Central memory CD8-positive, alpha-beta T cell (primary cell): ENCODE results near the gene GMPR2.
"Not testable (repeated sequence)": the region's sequence is repeated elsewhere in the genome, so short reads cannot be mapped to it uniquely, and the experiment has no call there.

ENCODE experiments used
- ATAC-seq: fragments of 150-1000 bp; cut with Tn5 transposase; replicated peaks from 2 replicates; pipeline ENCODE4 v1.10.0; 2022; ENCODE audit warnings: mild to moderate bottlenecking, moderate FRiP score, moderate number of reproducible peaks; ENCODE audit not compliant: poor library complexity, severe bottlenecking; ENCODE audit errors: extremely low read depth
- DNase-seq, 2 donors: peaks; one replicate each; pipeline ENCODE4 v3.0.0; 2021; ENCODE audit warnings: low spot score in 2 of 2
- H3K27ac Mint-ChIP-seq: one replicate; pipeline ENCODE4 v1.8.0; 2022; ENCODE audit warnings: low read depth, mild to moderate bottlenecking, moderate library complexity, mixed read lengths
- H3K27me3 Mint-ChIP-seq: one replicate; pipeline ENCODE4 v1.8.0; 2022; ENCODE audit warnings: mixed read lengths
- H3K36me3 Mint-ChIP-seq: one replicate; pipeline ENCODE4 v1.8.0; 2022; ENCODE audit warnings: mild to moderate bottlenecking, moderate library complexity, mixed read lengths; ENCODE audit not compliant: insufficient read depth
- H3K4me1 Mint-ChIP-seq: one replicate; pipeline ENCODE4 v1.8.0; 2022; ENCODE audit warnings: mixed read lengths
- H3K4me3 Mint-ChIP-seq: one replicate; pipeline ENCODE4 v1.8.0; 2022; ENCODE audit warnings: mild to moderate bottlenecking, moderate library complexity, mixed read lengths
- H3K9me3 Mint-ChIP-seq: one replicate; pipeline ENCODE4 v1.8.0; 2022; ENCODE audit warnings: mixed read lengths

GMPR2 gene

DNA sequence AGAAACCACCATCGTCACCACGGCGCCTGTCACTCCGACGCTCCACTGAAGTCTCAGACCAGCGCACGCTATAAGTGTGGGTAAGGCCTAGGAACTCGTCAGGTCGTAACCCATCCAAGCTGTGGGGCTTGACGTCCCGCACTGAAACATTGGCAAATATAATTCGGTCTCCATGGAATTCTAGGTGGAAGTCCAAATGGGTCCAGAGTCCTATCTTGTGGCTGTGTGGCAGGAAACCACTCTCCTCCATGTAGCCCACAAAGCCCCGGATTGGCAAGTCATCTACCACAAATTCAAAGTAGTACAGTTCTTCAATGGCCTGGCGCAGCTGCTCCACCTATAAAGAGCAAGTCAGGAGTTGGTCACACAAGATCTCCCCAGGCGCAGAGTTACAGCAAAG is 39.8 kb upstream of the GMPR2 start:
- Mint-ChIP-seq H3K4me3 (no peak overlapping the region), H3K27ac (peak overlapping the region; percentile 79), H3K27me3 (no peaks in the 10 kb centered on the region), H3K36me3 (peaks cover 40% of the 10 kb centered on the region), H3K9me3 (no peaks in the 10 kb centered on the region), H3K4me1 (peaks cover 55% of the 10 kb centered on the region)
- no peak for DNase-seq
- no peak for ATAC-seq

DNA sequence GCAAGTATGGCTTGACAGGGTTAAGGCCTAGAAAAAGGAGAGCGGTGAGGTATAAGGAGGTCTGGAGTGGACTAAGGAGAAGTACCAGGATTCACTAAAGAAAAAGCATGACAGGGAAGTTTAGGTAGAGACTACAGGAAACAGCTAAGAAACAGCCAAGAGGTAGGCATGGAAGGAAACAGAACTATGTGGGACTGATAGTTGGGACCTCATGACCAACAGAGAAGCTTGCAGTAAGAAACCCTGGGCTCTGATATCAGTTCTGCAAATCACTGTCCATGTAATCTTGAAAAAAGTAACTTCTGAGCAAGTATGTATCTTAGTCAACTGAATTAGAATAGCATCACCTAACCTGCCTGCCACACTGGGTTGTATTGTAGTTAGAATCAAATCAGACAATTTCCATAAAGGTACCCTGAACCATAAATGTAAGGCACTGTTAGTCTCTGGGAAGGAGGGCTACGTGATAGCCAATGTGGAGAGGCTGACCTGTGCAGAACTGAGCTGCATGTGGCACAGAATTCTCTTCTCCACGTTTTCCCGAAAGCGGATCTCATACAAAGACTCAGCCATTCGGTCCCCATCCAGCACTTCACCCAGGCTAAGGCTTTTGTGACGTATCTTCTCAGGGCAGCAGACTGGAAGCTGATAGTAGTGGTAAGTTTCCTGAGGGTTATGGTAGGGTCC is 38.4 kb upstream of the GMPR2 start:
- peak overlapping the region; percentile 89 for H3K4me3 Mint-ChIP-seq
- peak overlapping the region; percentile 98 for H3K27ac Mint-ChIP-seq
- DNase-seq (no peak), ATAC-seq (no peak)
- H3K9me3 Mint-ChIP-seq: no peaks in the 10 kb centered on the region
- H3K36me3 Mint-ChIP-seq: peaks cover 38% of the 10 kb centered on the region
- peaks cover 54% of the 10 kb centered on the region for H3K4me1 Mint-ChIP-seq
- no peaks in the 10 kb centered on the region for H3K27me3 Mint-ChIP-seq

DNA sequence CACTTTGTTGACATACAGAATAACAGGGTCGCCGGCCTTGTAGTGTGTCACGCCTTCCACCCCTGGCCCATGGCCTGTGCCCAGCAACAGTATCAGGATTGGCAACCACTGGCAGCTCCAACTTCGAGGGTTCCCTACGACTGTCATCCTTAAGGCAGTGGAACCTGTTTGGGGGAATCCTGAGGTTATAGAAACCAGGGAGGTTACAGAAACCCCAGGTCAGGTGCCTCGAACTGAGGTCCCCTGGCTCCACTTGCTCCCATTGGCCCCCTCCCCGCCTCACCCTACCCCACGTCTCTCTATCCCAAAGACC is 37.9 kb upstream of the GMPR2 start:
- DNase-seq (no peak), ATAC-seq (no peak)
- H3K27ac Mint-ChIP-seq: peak overlapping the region; percentile 98
- H3K36me3 Mint-ChIP-seq: peaks cover 38% of the 10 kb centered on the region
- peaks cover 57% of the 10 kb centered on the region for H3K4me1 Mint-ChIP-seq
- peak overlapping the region; percentile 89 for H3K4me3 Mint-ChIP-seq
- no peaks in the 10 kb centered on the region for H3K27me3 Mint-ChIP-seq
- no peaks in the 10 kb centered on the region for H3K9me3 Mint-ChIP-seq

DNA sequence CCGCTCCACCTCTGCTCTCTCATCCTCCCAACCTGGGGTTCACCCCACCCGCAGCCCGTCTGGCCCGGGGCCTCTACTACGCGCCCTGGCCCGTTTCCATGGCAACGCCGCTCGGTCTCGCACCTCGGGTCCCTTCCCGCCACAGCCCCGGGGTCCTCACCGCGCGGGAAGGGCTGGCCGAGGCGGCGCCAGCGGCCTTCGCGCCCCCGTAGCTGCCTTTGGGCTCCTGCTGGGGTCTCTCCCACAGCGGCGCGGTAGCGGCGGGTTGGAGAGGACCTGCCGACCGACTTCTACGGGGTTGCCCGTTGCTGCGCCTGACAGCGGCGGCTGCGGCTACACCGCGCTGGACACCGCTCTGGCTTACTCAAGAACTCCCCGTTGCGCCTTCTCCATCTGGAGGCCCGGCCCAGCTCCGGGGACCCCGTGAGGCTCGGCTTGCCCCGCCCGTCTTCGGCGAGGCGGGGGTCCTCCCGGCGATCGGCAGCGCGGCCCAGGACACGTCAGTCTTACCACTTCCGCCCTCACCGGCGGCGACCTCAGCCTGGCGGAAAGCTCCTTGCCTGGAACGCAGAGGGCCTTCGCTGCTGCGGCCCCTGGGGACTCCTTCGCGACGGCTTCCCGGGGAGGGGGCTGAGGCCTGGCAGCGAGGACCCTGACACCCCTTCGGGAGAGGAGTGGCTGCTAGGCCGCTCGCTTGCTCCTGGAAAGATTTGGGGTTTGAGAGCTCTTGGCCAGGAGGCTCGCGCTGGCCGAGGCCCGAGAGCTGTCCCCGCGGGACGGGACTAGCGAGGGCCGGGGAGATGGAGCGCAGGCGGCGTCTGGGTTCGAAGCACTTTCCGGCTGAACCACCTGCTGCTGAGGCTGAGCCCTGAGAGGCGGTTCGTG is 37.3 kb upstream of the GMPR2 start, which contains the start of gene TM9SF1:
TM9SF1 (minus strand) TSS at position 256 of the 885 bp plus-strand sequence. CDS start 422 bp downstream, outside the sequence.
- Mint-ChIP-seq H3K4me1 (peaks cover 57% of the 10 kb centered on the region), H3K36me3 (peaks cover 40% of the 10 kb centered on the region), H3K9me3 (no peaks in the 10 kb centered on the region), H3K27me3 (no peaks in the 10 kb centered on the region), H3K4me3 (peak within 1 kb of the TSS; percentile 89), H3K27ac (peak within 1 kb of the TSS; percentile 98)
- DNase-seq (peak; percentile 85 to 93), ATAC-seq (peak; percentile 89)

DNA sequence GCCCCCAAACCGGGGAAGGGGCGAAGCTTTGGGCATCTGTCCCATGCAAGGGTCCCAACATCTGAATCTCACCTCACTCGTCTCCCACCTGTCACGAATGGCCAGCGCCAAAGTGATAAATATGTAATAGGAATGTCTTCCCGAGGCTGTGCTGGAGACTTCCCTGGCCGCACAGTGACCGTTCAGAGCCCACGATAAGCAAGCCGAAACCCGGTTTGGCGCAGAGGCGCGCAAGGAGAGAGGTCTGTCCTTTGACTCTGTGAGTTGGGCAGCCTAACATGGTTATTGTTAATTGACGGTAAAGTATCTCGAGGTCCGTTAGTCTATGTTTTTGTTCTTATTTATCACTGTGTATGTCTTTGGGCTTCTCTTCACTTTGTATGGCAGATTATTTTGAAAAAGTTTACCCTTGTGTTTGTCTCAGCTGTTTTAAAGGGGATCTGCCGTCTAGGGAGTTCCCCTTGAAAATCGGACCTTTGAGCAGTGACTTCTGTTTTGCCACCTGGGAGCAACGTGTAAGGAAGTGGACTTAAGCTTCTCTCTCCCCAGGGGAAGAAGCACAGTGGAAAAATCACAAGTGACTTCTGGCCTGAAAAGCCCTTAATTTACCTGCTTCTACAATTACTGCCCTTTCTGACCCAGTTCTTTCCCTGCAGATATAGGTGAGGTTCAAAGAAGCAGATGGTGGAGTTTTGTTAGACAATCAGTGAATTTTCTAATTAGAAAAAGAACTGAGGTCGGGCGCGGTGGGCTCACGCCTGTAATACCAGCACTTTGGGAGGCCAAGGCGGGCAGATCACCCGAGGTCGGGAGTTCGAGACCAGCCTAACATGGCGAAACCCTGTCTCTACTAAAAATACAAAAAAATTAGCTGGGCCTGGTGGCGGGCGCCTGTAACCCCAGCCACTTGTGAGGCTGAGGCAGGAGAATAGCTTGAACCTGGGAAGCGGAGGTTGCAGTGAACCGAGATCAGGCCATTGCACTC is 36.4 kb upstream of the GMPR2 start:
- no peaks in the 10 kb centered on the region for H3K9me3 Mint-ChIP-seq

DNA sequence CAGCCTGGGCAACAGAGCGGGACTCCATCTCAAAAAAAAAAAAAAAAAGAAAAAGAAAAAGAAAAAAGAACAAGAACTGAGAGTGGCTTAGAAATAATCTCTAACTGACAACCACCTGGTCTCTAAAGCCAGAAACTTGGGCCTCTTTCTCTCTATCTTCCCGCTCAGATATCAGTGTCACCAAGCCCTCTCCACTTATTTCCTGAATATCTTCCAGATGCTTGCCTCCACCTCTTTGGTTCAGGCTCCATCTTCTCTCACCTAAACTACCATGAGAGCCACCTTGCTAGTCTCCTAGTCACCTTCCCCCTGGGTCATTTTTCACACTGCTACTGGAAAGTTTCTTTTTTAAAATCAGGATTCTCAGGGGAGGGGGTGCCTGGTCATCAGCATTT is 35.7 kb upstream of the GMPR2 start:
- no peak for DNase-seq
- peaks cover 46% of the 10 kb centered on the region for H3K36me3 Mint-ChIP-seq

More for the DNA sequence above, 36.4 kb upstream of the GMPR2 start:
- H3K4me1 Mint-ChIP-seq: peaks cover 57% of the 10 kb centered on the region
- H3K36me3 Mint-ChIP-seq: peaks cover 42% of the 10 kb centered on the region
- peak overlapping the region; percentile 89 for H3K4me3 Mint-ChIP-seq
- DNase-seq (no peak), ATAC-seq (no peak)
- peak overlapping the region; percentile 98 for H3K27ac Mint-ChIP-seq
- no peaks in the 10 kb centered on the region for H3K27me3 Mint-ChIP-seq

DNA sequence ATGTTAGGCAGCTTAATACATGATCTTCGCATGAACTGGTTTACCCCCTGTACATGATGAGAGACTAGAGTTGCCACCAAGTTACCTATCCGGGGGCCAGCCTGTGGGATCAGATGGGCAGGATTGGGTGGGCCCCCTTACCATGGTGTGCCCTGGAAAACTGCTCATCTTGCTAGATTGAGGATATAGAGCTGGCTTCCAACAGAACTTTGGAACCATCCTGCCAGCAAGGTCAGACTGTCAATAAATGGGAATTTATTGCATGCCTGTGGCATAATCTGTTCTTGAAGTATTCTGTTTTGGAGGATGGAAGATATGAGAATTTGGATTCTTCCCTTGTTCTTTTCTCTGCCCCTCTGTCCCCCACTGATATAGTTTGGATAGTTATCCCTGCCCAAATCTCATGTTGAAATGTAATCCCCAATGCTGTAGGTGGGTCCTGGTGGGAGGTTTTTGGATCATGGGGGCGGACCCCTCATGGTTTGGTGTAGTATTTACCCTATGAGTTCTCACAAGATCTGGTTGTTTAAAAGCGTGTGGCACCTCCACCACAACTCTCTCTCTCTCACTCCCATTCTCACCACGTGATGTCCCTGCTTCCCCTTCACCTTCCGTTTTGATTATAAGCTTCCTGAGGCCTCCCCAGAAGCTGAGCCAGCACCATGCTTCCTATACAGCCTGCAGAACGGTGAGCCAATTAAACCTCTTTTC is 33.8 kb upstream of the GMPR2 start:
- DNase-seq: no peak
- Mint-ChIP-seq H3K27ac (peak overlapping the region; percentile 83), H3K4me3 (no peak overlapping the region), H3K4me1 (peaks cover 48% of the 10 kb centered on the region), H3K36me3 (peaks cover 46% of the 10 kb centered on the region), H3K27me3 (no peaks in the 10 kb centered on the region), H3K9me3 (no peaks in the 10 kb centered on the region)
- ATAC-seq: no peak

More for the DNA sequence above, 35.7 kb upstream of the GMPR2 start:
- ATAC-seq: no peak
- H3K27me3 Mint-ChIP-seq: no peaks in the 10 kb centered on the region
- H3K4me3 Mint-ChIP-seq: peak overlapping the region; percentile 89
- H3K4me1 Mint-ChIP-seq: peaks cover 53% of the 10 kb centered on the region
- H3K27ac Mint-ChIP-seq: peak overlapping the region; percentile 98
- H3K9me3 Mint-ChIP-seq: no peaks in the 10 kb centered on the region

DNA sequence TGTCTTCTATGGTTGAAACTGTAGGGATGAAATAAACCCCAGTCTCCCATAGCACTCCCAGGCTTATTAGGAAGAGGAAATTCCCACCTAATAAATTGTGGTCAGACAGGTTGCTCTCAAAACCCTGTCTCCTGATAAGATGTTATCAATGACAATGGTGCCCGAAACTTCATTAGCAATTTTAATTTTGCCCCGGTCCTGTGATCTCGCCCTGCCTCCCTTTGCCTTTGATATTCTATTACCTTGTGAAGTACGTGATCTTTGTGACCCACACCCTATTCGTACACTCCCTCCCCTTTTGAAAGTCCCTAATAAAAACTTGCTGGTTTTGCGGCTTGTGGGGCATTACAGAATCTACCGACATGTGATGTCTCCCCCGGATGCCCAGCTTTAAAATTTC is 30.2 kb upstream of the GMPR2 start:
- H3K27me3 Mint-ChIP-seq, H3K9me3 Mint-ChIP-seq, ATAC-seq, H3K4me3 Mint-ChIP-seq, DNase-seq: not testable (repeated sequence)
- peaks cover 41% of the 10 kb centered on the region for H3K4me1 Mint-ChIP-seq
- H3K27ac Mint-ChIP-seq: peak overlapping the region; percentile 33
- H3K36me3 Mint-ChIP-seq: peaks cover 32% of the 10 kb centered on the region

DNA sequence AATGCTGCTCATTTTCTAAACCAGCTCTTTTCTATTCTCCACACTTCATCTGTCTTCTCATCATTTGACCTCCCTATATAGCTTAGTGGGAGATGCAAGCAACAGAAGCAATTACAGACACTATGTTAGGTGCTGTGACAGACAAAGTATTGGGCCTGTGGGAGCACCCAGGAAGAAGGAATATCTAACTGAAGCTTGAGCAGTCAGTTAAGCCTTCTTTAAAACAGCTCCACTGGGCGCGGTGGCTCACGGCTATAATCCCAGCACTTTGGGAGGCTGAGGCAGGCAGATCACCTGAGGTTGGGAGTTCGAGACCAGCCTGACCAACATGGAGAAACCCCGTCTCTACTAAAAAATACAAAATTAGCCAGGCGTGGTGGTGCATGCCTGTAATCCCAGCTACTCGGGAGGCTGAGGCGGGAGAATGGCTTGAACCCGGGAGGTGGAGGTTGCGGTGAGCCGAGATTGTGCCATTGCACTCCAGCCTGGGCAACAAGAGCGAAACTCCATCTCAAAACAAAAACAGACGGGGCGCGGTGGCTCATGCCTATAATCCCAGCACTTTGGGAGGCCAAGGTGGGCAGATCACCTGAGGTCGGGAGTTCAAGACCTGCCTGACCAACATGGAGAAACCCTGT is 29.4 kb upstream of the GMPR2 start:
- H3K27ac Mint-ChIP-seq: peak overlapping the region; percentile 33
- peaks cover 45% of the 10 kb centered on the region for H3K4me1 Mint-ChIP-seq
- H3K27me3 Mint-ChIP-seq, H3K4me3 Mint-ChIP-seq, ATAC-seq, H3K9me3 Mint-ChIP-seq, DNase-seq: not testable (repeated sequence)
- peaks cover 34% of the 10 kb centered on the region for H3K36me3 Mint-ChIP-seq

DNA sequence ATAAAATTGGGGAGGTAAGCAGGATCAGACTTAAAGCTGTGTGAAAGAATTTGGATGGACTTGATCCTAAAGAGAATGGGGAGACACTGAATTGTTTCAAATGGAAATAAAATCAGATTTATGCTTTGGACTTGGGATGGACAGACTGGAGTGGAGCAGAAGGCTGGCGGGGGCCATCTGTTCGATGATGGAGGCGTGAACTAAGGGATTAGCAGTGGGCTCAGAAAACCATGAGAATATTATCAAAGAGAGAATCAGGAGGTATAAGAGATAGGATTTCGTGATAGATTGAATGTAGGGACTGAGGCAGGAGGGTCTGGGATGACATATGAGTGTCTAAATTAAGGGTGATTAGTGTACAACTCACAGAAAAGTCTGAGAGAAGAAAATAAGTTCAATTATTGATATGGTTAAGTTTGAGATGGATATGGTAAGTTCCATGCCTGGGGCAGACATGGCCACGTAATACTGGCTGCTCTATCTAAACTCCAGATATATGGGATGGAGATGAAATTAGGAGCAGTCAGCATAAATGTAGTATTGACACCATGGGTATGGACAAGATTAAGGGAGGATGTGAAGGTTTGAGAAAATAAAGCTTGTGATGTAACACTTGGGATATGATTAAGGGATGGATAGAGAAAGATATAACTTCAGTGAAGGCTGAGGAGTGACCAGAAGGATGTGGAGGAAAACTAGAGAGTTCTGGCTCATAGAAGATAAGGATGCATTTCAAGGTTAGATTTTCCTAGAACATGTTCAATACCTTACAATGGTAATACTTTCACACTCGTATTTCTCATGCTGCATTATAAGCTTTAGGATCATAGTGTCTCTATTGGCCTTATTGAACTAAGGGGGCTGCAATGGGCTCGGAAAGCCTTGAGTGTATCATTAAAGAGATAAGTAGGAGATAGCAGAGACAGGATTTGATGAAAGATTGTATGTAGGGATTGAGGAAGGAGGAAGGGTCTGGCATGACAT is 28.3 kb upstream of the GMPR2 start:
- no peak for DNase-seq
- H3K27me3 Mint-ChIP-seq: no peaks in the 10 kb centered on the region
- peaks cover 32% of the 10 kb centered on the region for H3K36me3 Mint-ChIP-seq
- peaks cover 34% of the 10 kb centered on the region for H3K4me1 Mint-ChIP-seq
- peak overlapping the region; percentile 16 for H3K27ac Mint-ChIP-seq
- ATAC-seq: no peak
- H3K4me3 Mint-ChIP-seq: no peak overlapping the region
- no peaks in the 10 kb centered on the region for H3K9me3 Mint-ChIP-seq
